K562 (cell line): ENCODE results near the gene NACC1. TPM values are rescaled to one million over a fixed set of nuclear protein-coding genes. Genes with fewer than 3 reads are reported as not detected.

ENCODE experiments used
- ATF1 ChIP-seq, 2 experiments: fragments of 450-650 bp in 1 of 2; IDR thresholded peaks; 2 replicates each; pipeline ENCODE4 v1.6.1; 2016; ENCODE audit warnings: missing compliant biosample characterization in 1 of 2, missing genetic modification characterization in 1 of 2
- BCLAF1 ChIP-seq, 2 experiments: fragments of 450-650 bp in 1 of 2; IDR thresholded peaks; 2 replicates each; pipeline ENCODE4 v1.6.1; 2011 to 2017; ENCODE audit warnings: low read depth in 2 of 2, antibody characterized with exemption in 1 of 2, borderline replicate concordance in 1 of 2, low read length in 1 of 2, mild to moderate bottlenecking in 1 of 2, mixed read lengths in 1 of 2; ENCODE audit not compliant: control insufficient read depth in 1 of 2
- BDP1 ChIP-seq: IDR thresholded peaks from 3 replicates; pipeline ENCODE4 v1.6.1; 2011; ENCODE audit not compliant: insufficient read length, insufficient read depth
- BRD9 ChIP-seq: fragments of 450-650 bp; IDR thresholded peaks from 2 replicates; pipeline ENCODE4 v1.6.1; 2018; ENCODE audit warnings: low read depth; ENCODE audit not compliant: partially characterized antibody
- CBFB ChIP-seq: sonication (generic); formaldehyde crosslinking; IDR thresholded peaks from 2 replicates; pipeline ENCODE4 v1.4.0; 2020; ENCODE audit warnings: mild to moderate bottlenecking, missing genetic modification reagents
- CCAR2 ChIP-seq: fragments of 200-400 bp; formaldehyde crosslinking; IDR thresholded peaks from 2 replicates; pipeline ENCODE4 v1.6.1; 2017; ENCODE audit warnings: mild to moderate bottlenecking, low read depth, low read length
- CXXC5 ChIP-seq: fragments of 250-450 bp; sonication (Bioruptor Pico); IDR thresholded peaks from 2 replicates; pipeline ENCODE4 v1.8.0; 2022; ENCODE audit warnings: inconsistent platforms, mild to moderate bottlenecking, moderate library complexity
- ETV6 ChIP-seq, 3 experiments: fragments of 150-350 bp in 1 of 3; sonication (generic) in 1 of 3; formaldehyde crosslinking in 1 of 3; IDR thresholded peaks; 2 replicates each; pipeline versions ENCODE4 v1.6.1 to v1.8.0; 2014 to 2022; ENCODE audit warnings: borderline replicate concordance in 2 of 3, low read depth in 2 of 3, antibody characterized with exemption in 1 of 3, low read length in 1 of 3, mild to moderate bottlenecking in 1 of 3, missing genetic modification reagents in 1 of 3
- NFE2L1 ChIP-seq: fragments of 450-650 bp; IDR thresholded peaks from 2 replicates; pipeline ENCODE4 v1.6.1; 2016; ENCODE audit warnings: missing genetic modification characterization, low read depth, mild to moderate bottlenecking, missing compliant biosample characterization, moderate library complexity, borderline replicate concordance
- POLR2AphosphoS2 ChIP-seq: IDR thresholded peaks from 2 replicates; pipeline ENCODE4 v1.6.1; 2012; ENCODE audit warnings: low read length, improper control_type of control experiment
- SNAPC5 ChIP-seq: fragments of 250-450 bp; sonication (Bioruptor Pico); IDR thresholded peaks from 2 replicates; pipeline ENCODE4 v1.8.0; 2021; ENCODE audit warnings: moderate library complexity, mild to moderate bottlenecking, inconsistent platforms
- SRSF9 ChIP-seq: fragments of 200-400 bp; formaldehyde crosslinking; IDR thresholded peaks from 2 replicates; pipeline ENCODE4 v1.6.1; 2017; ENCODE audit warnings: low read depth, low read length, borderline replicate concordance
- TEAD1 ChIP-seq, 2 experiments: fragments of 450-650 bp in 1 of 2; sonication (generic) in 1 of 2; formaldehyde crosslinking; IDR thresholded peaks; 2 replicates each; pipeline versions ENCODE4 v1.4.0 to v1.8.0; 2020 to 2022; ENCODE audit warnings: mild to moderate bottlenecking in 2 of 2, missing genetic modification reagents in 1 of 2
- TFAP4 ChIP-seq: sonication (generic); formaldehyde crosslinking; IDR thresholded peaks from 2 replicates; pipeline ENCODE4 v1.8.0; 2022; ENCODE audit warnings: missing genetic modification reagents, mild to moderate bottlenecking, moderate library complexity, borderline replicate concordance
- TRIM24 ChIP-seq, 2 experiments: fragments of 450-650 bp; IDR thresholded peaks; 2 replicates each; pipeline ENCODE4 v1.6.1; 2016
- TRIM28 ChIP-seq: fragments of 450-650 bp; IDR thresholded peaks from 2 replicates; pipeline ENCODE4 v1.6.1; 2017
- ZNF311 ChIP-seq: fragments of 250-450 bp; sonication (Bioruptor Pico); IDR thresholded peaks from 2 replicates; pipeline ENCODE4 v1.4.0; 2020; ENCODE audit warnings: mild to moderate bottlenecking, moderate library complexity
- ZNF431 ChIP-seq: sonication (generic); formaldehyde crosslinking; IDR thresholded peaks from 2 replicates; pipeline ENCODE4 v1.8.0; 2022; ENCODE audit warnings: mild to moderate bottlenecking, missing genetic modification reagents
- ZNF436 ChIP-seq: fragments of 250-450, 450-650 bp; sonication (Bioruptor Pico); formaldehyde crosslinking; IDR thresholded peaks from 2 replicates; pipeline ENCODE4 v1.7.0; 2020; ENCODE audit warnings: mild to moderate bottlenecking
- ZNF764 ChIP-seq: fragments of 250-450 bp; sonication (Bioruptor Pico); IDR thresholded peaks from 2 replicates; pipeline ENCODE4 v1.4.0; 2020; ENCODE audit warnings: low read depth, mild to moderate bottlenecking, moderate library complexity
- polyA plus RNA-seq, 8 experiments: library from polyadenylated mRNA; depleted of rRNA in 4 of 8; stranded (reverse) in 5 of 8; unstranded in 3 of 8; fragments of >200 nt; fragmentation: Nextera tagmentation in 2 of 8; fragmentation: Illumina TruSeq in 1 of 8; extraction: Ambion mirVana in 2 of 8; extraction: Trizol in 1 of 8; gene quantifications; 2 replicates each; pipeline versions ENCODE4 v1.2.1 to v1.2.3, GENCODE V29; 2011 to 2014; ENCODE audit warnings: inconsistent platforms in 1 of 8, missing spikeins in 1 of 8
- total RNA-seq, 7 experiments: library from RNA; depleted of rRNA in 6 of 7; stranded (reverse); fragments of >200 nt in 6 of 7; fragmentation: Illumina TruSeq in 2 of 7; extraction: Trizol in 2 of 7; gene quantifications; 2 replicates each; pipeline versions ENCODE4 v1.2.1 to v1.2.3, GENCODE V29; 2011 to 2021; ENCODE audit warnings: low replicate concordance in 1 of 7
- TF ChIP-seq, protein P1 (sequence below): fragments of 450-650 bp; IDR thresholded peaks from 2 replicates; pipeline ENCODE4 v1.6.1; 2017; ENCODE audit warnings: antibody characterized with exemption

Gene NACC1
- total and polyA plus RNA-seq, 9 of the 15 experiments (the other 6 are each of a cell fraction or from before 2014, with no cell fraction given) = 0.04 to 96.6 (median 25.8) TPM

- TF ChIP-seq TFAP4 (CRISPR knock-in tag) (no peak), POLR2AphosphoS2 (no peak), BCLAF1 (IDR thresholded peaks at IDR 0.05; ENCODE audit: borderline replicate concordance in 1 of 2, control insufficient read depth in 1 of 2, low read depth in 2 of 2, low read length in 1 of 2) (no peak), TEAD1 (CRISPR knock-in tag; IDR thresholded peaks at IDR 0.05) (no peak), SRSF9 (no peak), CBFB (CRISPR knock-in tag) (no peak), ZNF431 (no peak), ATF1 (CRISPR knock-in tag; IDR thresholded peaks at IDR 0.05) (no peak), ATF1 (tag; IDR thresholded peaks at IDR 0.05) (no peak), BDP1 (no peak), ZNF436 (no peak), ZNF764 (no peak), CXXC5 (CRISPR knock-in tag) (no peak), SNAPC5 (CRISPR knock-in tag) (no peak), ZNF311 (CRISPR knock-in tag) (no peak), BRD9 (no peak), TRIM28 (0 out of 2 replicates have a peak, but pooled peaks have one; percentile 14), TRIM24 (IDR thresholded peaks at IDR 0.05) (0 out of 4 replicates have a peak, but pooled peaks of 1 of the 2 experiments have one; percentile 12), CCAR2 (no peak), NFE2L1 (tag) (no peak), ETV6 (IDR thresholded peaks at IDR 0.05; ENCODE audit: borderline replicate concordance in 1 of 2, low read depth in 2 of 2, low read length in 1 of 2) (no peak), ETV6 (CRISPR knock-in tag; IDR thresholded peaks at IDR 0.05; ENCODE audit: borderline replicate concordance) (no peak)
- TF ChIP-seq, protein P1, sequence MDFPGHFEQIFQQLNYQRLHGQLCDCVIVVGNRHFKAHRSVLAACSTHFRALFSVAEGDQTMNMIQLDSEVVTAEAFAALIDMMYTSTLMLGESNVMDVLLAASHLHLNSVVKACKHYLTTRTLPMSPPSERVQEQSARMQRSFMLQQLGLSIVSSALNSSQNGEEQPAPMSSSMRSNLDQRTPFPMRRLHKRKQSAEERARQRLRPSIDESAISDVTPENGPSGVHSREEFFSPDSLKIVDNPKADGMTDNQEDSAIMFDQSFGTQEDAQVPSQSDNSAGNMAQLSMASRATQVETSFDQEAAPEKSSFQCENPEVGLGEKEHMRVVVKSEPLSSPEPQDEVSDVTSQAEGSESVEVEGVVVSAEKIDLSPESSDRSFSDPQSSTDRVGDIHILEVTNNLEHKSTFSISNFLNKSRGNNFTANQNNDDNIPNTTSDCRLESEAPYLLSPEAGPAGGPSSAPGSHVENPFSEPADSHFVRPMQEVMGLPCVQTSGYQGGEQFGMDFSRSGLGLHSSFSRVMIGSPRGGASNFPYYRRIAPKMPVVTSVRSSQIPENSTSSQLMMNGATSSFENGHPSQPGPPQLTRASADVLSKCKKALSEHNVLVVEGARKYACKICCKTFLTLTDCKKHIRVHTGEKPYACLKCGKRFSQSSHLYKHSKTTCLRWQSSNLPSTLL = no peak
Observed at GRCh38 chr19:13103581-13104359, 14.3 kb upstream of the NACC1 start (continued).
